SK-N-SH treated with all-trans-retinoic acid at 6 μM for 48 hours (cell line): ENCODE data around the gene FPR1.

Experiments
- ATAC-seq: fragments of 200-7000 bp; cut with Tn5 transposase; 3 replicates; pipeline ENCODE4 v1.9.1; 2020; ENCODE audit warnings: mild to moderate bottlenecking, moderate library complexity
- ARNTL ChIP-seq: fragments of 450-650 bp; formaldehyde crosslinking; IDR thresholded peaks from 2 replicates; pipeline ENCODE4 v1.5.0; 2020; ENCODE audit warnings: low read depth, mild to moderate bottlenecking, moderate library complexity, borderline replicate concordance
- BACH2 ChIP-seq: fragments of 250-450 bp; sonication (Bioruptor Pico); IDR thresholded peaks from 2 replicates; pipeline ENCODE4 v1.9.0; 2021; ENCODE audit warnings: mild to moderate bottlenecking, borderline replicate concordance
- CSDC2 ChIP-seq: fragments of 250-450 bp; sonication (Bioruptor Pico); IDR thresholded peaks from 2 replicates; pipeline ENCODE4 v1.5.0; 2020; ENCODE audit warnings: mild to moderate bottlenecking, moderate library complexity
- CSRNP3 ChIP-seq: fragments of 250-450 bp; sonication (Bioruptor Pico); IDR thresholded peaks from 2 replicates; pipeline ENCODE4 v1.5.1; 2021; ENCODE audit warnings: mild to moderate bottlenecking, moderate library complexity
- ESRRG ChIP-seq: fragments of 250-450 bp; sonication (Bioruptor Pico); IDR thresholded peaks from 2 replicates; pipeline ENCODE4 v1.6.1; 2021; ENCODE audit warnings: mild to moderate bottlenecking
- GLIS3 ChIP-seq: fragments of 250-450 bp; sonication (Bioruptor Pico); IDR thresholded peaks from 2 replicates; pipeline ENCODE4 v1.5.0; 2020; ENCODE audit warnings: mild to moderate bottlenecking, moderate library complexity
- ISL1 ChIP-seq: fragments of 250-450 bp; sonication (Bioruptor Pico); IDR thresholded peaks from 2 replicates; pipeline ENCODE4 v2.1.2; 2022; ENCODE audit warnings: mild to moderate bottlenecking, moderate library complexity
- OSR1 ChIP-seq: fragments of 250-450 bp; sonication (Bioruptor Pico); IDR thresholded peaks from 2 replicates; pipeline ENCODE4 v1.8.0; 2022; ENCODE audit warnings: moderate library complexity, mild to moderate bottlenecking, inconsistent platforms
- PATZ1 ChIP-seq: fragments of 250-450 bp; sonication (Bioruptor Pico); IDR thresholded peaks from 2 replicates; pipeline ENCODE4 v1.8.0; 2020; ENCODE audit warnings: mild to moderate bottlenecking, moderate library complexity, borderline replicate concordance
- PPARA ChIP-seq: fragments of 250-450 bp; sonication (Bioruptor Pico); IDR thresholded peaks from 2 replicates; pipeline ENCODE4 v1.5.0; 2020; ENCODE audit warnings: mild to moderate bottlenecking, borderline replicate concordance
- RARB ChIP-seq: fragments of 250-450 bp; sonication (Bioruptor Pico); IDR thresholded peaks from 2 replicates; pipeline ENCODE4 v1.8.0; 2021; ENCODE audit warnings: mild to moderate bottlenecking, moderate library complexity
- SNAI2 ChIP-seq: fragments of 250-450 bp; sonication (Bioruptor Pico); IDR thresholded peaks from 2 replicates; pipeline ENCODE4 v1.5.0; 2020; ENCODE audit warnings: mild to moderate bottlenecking, moderate library complexity
- TCF4 ChIP-seq: fragments of 250-450 bp; sonication (Bioruptor Pico); IDR thresholded peaks from 2 replicates; pipeline ENCODE4 v1.8.0; 2021; ENCODE audit warnings: mild to moderate bottlenecking, moderate library complexity, borderline replicate concordance
- TOX ChIP-seq: fragments of 250-450 bp; sonication (Bioruptor Pico); IDR thresholded peaks from 2 replicates; pipeline ENCODE4 v1.8.0; 2021; ENCODE audit warnings: mild to moderate bottlenecking, moderate library complexity, borderline replicate concordance
- TSHZ2 ChIP-seq: fragments of 250-450 bp; sonication (Bioruptor Pico); IDR thresholded peaks from 2 replicates; pipeline ENCODE4 v1.5.0; 2020; ENCODE audit warnings: mild to moderate bottlenecking, moderate library complexity
- ZC3H10 ChIP-seq: fragments of 250-450 bp; sonication (Bioruptor Pico); IDR thresholded peaks from 2 replicates; pipeline ENCODE4 v1.5.1; 2021; ENCODE audit warnings: mild to moderate bottlenecking, moderate library complexity
- ZFP3 ChIP-seq: fragments of 250-450 bp; sonication (Bioruptor Pico); IDR thresholded peaks from 2 replicates; pipeline ENCODE4 v1.5.0; 2020; ENCODE audit warnings: mild to moderate bottlenecking, moderate library complexity
- ZFP30 ChIP-seq: fragments of 450-650 bp; formaldehyde crosslinking; IDR thresholded peaks from 2 replicates; pipeline ENCODE4 v1.5.0; 2022; ENCODE audit warnings: mild to moderate bottlenecking, moderate library complexity
- ZNF565 ChIP-seq: fragments of 450-650 bp; formaldehyde crosslinking; conservative IDR thresholded peaks from 2 replicates; pipeline ENCODE4 v1.5.0; 2020; ENCODE audit warnings: low read depth, mild to moderate bottlenecking, moderate library complexity
- ZNF70 ChIP-seq: fragments of 450-650 bp; formaldehyde crosslinking; IDR thresholded peaks from 2 replicates; pipeline ENCODE4 v1.5.0; 2020; ENCODE audit warnings: mild to moderate bottlenecking, moderate library complexity
- ZNF8 ChIP-seq: fragments of 450-650 bp; formaldehyde crosslinking; IDR thresholded peaks from 2 replicates; pipeline ENCODE4 v1.5.0; 2020; ENCODE audit warnings: mild to moderate bottlenecking, moderate library complexity

FPR1 gene

GRCh38 chr19:51749979-51750378 is 1.7 kb downstream of the FPR1 start (continued):
- no peak for TF ChIP-seq ZNF565 (CRISPR knock-in tag)

GRCh38 chr19:51746731-51747130 is 4.9 kb downstream of the FPR1 start:
- ATAC-seq = no peak
- TF ChIP-seq CSRNP3 (CRISPR knock-in tag) (no peak), ZNF565 (CRISPR knock-in tag) (no peak), ARNTL (CRISPR knock-in tag) (no peak), SNAI2 (no peak), RARB (CRISPR knock-in tag) (no peak), PPARA (no peak), TSHZ2 (CRISPR knock-in tag) (no peak), CSDC2 (CRISPR knock-in tag) (no peak), PATZ1 (no peak), TCF4 (CRISPR knock-in tag) (no peak), ZC3H10 (CRISPR knock-in tag) (no peak), ESRRG (CRISPR knock-in tag) (no peak), ZNF70 (CRISPR knock-in tag) (no peak), BACH2 (CRISPR knock-in tag) (no peak), ZFP3 (no peak), OSR1 (CRISPR knock-in tag) (no peak)

GRCh38 chr19:51743405-51743804 is 8.3 kb downstream of the FPR1 start:
- no peak for TF ChIP-seq ZFP30
- TF ChIP-seq ISL1 (CRISPR knock-in tag) = no peak
- no peak for TF ChIP-seq SNAI2
- no peak for TF ChIP-seq TSHZ2 (CRISPR knock-in tag)
- TF ChIP-seq GLIS3 (CRISPR knock-in tag) = no peak
- TF ChIP-seq CSDC2 (CRISPR knock-in tag) = no peak
- ATAC-seq = no peak

GRCh38 chr19:51742789-51743188 is 8.9 kb downstream of the FPR1 start:
- TF ChIP-seq ESRRG (CRISPR knock-in tag) (no peak), GLIS3 (CRISPR knock-in tag) (no peak), ZNF70 (CRISPR knock-in tag) (no peak), TOX (CRISPR knock-in tag) (no peak), SNAI2 (no peak), PPARA (no peak), BACH2 (CRISPR knock-in tag) (no peak), ZFP3 (no peak), ZC3H10 (CRISPR knock-in tag) (no peak), PATZ1 (no peak), ZNF8 (CRISPR knock-in tag) (no peak)
- ATAC-seq = no peak
